GM18498 (cell line): Measurements from ENCODE around the gene AARSD1.
"Not testable (repeated sequence)": the region's sequence is repeated elsewhere in the genome, so short reads cannot be mapped to it uniquely, and the experiment has no call there.

Source experiments
- ATAC-seq: cut with Tn5 transposase; IDR thresholded peaks from one replicate; pipeline ENCODE4 v1.9.1; 2021; ENCODE audit warnings: mild to moderate bottlenecking, moderate library complexity; ENCODE audit not compliant: unreplicated experiment

The AARSD1 gene

DNA sequence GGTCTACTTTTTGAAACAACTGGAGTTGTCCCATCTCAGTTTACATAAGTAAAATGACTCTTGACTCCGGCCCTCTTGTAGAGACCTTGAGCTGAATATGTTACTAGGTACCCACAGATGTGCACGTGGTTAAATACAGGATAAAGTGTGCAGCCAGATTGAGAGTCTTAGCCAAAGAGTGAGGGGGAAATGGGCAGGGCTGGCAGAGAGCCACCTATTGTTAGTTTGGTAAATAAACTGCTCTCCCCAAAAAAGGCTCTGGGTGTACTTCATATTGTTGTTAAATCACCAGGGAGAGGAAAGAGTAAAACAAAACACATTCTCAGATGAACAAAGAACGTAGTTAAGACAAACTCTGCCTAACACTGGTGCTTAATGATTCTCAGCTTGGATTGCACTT lies 43.3 kb downstream of the AARSD1 start:
- ATAC-seq = no peak

DNA sequence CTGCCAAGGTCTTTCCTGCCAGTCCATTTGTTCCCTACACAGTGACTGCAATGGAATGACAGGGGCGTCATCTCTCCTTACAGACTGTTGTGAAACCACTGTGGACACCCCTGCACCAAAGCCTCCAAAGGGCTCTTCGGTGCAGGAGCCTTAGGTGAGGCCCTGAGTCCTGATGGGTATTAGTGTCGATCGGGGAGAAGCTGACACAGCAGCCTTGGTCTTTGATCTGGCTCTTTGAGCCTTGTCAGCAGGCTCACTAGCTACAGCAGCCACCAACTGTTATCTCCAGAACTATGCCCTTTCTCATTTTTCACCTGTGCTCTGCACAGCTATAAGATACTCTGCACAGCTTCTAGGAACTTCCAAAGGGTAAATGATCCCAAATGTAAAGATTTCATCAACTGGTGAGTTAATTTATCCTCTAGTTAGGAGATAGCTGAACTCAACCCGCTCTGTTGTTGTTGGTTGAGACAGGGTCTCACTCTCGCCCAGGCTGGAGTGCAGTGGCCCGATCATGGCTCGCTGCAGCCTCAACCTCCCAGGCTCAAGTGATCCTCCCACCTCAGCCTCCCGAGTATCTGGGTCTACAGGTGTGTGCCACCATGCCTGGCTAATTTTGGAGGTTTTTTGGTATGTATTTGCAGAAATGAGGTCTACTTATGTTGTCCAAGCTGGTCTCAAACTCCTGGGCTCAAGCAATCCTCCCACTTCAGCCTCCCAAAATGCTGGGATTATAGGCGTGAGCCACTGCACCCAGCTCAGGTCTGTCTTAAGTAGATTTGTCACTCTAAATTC lies 44.0 kb downstream of the AARSD1 start:
- ATAC-seq = no peak

- not testable (repeated sequence) for ATAC-seq
Observed at GRCh38 chr17:42919522-42920077, 44.7 kb downstream of the AARSD1 start.

GRCh38 chr17:42918902-42919521 lies 45.2 kb downstream of the AARSD1 start:
- ATAC-seq = no peak

GRCh38 chr17:42917236-42917603 lies 47.0 kb downstream of the AARSD1 start:
- no peak for ATAC-seq

DNA sequence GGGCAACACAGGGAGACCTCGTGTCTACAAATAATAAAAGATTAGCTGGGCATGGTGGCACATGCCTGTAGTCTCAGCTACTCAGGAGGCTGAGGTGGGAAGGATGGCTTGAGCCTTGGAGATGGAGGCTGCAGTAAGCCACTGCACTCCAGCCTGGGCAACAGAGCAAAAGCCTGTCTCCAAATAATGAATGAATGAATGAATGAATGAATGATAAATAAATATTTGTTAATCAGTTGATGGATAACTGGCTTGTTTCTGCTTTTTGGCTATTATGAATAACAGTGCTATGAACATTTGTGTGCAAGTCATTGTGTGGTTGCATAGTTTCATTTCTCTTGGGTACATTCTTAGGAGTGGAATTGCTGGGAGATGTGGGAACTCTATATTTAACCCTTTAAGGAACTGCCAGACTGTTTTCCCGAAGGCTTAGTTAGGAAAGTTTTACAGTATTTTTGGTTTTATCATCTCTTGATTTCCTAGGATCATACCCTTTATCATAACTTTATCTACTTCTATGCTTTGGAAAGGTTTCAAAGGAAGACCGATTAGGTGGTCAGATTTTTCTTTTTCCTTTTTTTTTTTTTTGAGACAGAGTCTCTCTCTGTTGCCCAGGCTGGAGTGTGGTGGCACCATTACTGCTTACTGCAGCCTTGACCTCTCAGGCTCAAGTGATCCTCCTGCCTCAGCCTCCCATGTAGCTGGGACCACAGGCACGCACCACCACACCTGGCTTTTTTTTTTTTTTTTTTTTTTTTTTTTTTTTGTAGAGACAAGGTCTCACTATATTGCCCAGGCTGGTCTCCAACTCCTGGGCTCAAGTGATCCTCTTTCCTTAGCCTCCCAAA lies 47.6 kb downstream of the AARSD1 start:
- ATAC-seq = not testable (repeated sequence)

DNA sequence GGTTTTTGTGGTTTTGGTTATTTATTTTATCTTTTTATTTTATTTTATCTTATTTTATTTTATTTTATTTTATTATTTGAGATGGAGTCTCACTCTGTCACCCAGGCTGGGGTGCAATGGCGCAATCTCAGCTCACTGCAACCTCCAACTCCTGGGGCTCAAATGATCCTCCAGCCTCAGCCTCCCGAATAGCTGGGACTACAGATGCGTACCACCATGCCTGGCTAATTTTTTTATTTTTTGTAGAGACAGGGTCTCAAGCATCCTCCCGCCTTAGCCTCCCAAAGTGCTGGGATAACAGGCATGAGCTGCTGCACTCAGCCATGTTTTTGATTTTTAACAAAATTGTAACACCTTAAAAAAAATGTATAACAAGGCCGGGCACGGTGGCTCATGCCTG lies 49.0 kb downstream of the AARSD1 start:
- not testable (repeated sequence) for ATAC-seq

DNA sequence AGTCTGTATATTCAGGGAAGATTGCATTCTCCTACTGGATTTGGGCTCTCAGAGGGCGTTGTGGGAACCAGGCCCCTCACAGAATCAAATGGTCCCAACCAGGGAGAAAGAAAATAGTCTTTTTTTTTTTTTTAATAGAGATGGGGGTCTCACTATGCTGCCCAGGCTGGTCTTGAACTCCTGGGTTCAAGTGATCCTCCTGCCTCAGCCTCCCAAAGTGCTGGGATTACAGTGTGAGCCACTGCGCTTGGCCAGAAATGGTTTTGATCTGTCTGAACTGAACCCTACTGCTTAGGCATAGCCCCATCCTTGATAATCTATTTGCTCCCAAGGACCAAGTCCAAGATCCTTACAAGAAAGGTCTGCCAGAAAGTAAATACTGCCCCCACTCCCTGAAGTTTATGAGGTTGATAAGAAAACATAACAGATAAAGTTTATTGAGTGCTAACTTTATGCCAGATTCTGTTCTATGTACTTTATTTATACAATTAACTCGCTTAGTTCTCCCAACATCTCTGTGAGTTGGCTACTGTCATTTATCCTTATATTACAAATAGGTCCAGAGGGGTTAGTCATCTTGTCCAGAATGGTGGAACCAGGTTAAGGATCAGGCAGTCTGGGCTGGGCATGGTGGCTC lies 50.2 kb downstream of the AARSD1 start:
- ATAC-seq = no peak

- ATAC-seq = no peak
Observed at GRCh38 chr17:42913522-42913921, 50.7 kb downstream of the AARSD1 start.

GRCh38 chr17:42908872-42909700 lies 55.2 kb downstream of the AARSD1 start:
- no peak for ATAC-seq

DNA sequence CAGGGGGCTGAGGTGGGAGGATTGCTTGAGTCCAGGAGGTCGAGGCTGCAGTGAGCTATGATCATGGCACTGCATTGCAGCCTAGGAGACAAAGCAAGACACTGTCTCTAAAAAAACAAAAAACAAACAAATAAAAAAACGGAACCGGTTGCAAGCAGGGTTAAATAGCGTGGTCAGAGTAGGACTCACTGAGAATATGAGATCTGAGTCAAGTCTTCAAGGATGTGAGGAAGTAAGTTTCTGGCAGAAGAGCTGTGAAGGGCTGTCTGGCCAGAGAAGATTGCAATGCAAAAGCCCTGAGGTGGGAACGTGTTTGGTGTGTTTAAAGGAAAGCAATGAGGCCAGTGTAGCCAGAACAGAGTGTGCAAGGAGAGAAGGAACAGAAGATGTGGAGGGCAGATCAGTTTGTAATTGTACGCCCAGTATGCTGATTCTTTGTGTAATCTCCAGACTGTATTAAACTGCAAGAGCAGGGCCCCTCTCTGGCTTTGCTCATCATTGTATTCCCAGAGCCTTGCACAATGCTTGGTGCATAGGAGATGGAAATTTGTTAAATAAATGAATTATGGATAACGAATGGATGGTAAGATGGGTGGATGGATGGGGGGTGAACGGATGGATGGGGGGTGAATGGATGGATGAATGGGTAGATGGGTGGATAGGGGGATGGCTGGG lies 57.3 kb downstream of the AARSD1 start:
- no peak for ATAC-seq

GRCh38 chr17:42904110-42904469 lies 60.2 kb downstream of the AARSD1 start:
- no peak for ATAC-seq

- no peak for ATAC-seq
Observed at GRCh38 chr17:42901535-42902229, 62.6 kb downstream of the AARSD1 start.
